SH-SY5Y (cell line): ENCODE results near the gene GABRB3.

Experiments used
- GATA2 ChIP-seq: IDR thresholded peaks from 2 replicates; pipeline ENCODE4 v1.6.1; 2011; ENCODE audit warnings: mild to moderate bottlenecking, low read depth, low read length
- GATA3 ChIP-seq: IDR thresholded peaks from 2 replicates; pipeline ENCODE4 v1.6.1; 2011; ENCODE audit warnings: low read depth, mild to moderate bottlenecking, low read length, moderate library complexity

DNA sequence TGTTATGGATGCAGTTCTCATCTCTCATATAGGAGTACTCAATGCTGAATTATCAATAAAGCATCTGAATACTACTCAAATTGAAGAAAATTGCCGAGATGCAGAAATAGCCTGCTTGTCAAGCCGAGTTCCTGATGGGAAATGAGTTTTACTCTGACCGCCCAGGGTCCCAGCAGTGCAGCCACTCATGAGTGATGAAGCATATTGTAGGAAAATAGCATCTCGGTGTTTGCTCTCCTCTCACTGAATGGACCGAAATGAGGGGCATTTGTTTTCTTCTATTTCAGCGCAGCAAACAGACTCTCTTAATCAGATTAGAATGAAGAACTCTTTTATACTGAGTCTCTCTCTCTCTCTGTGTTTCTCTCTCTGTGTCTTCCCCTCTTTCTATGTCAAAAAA is 190.0 kb downstream of the GABRB3 start:
- TF ChIP-seq GATA3: no peak
- TF ChIP-seq GATA2: no peak
